GM12872 (cell line): ENCODE data around the gene OR52B2.

Experiments
- CTCF ChIP-seq: IDR thresholded peaks from 3 replicates; pipeline ENCODE4 v1.5.1; 2011; ENCODE audit warnings: low read depth, mild to moderate bottlenecking, low read length, moderate library complexity; ENCODE audit not compliant: insufficient read depth

OR52B2 gene

GRCh38 chr11:6206456-6207180 lies 36.5 kb upstream of the OR52B2 start:
- no peak for TF ChIP-seq CTCF

GRCh38 chr11:6205366-6205765 lies 35.2 kb upstream of the OR52B2 start, which contains the start of gene C11orf42:
Gene C11orf42 (plus strand): TSS chr11:6205557. CDS start chr11:6205616, 59 bp downstream.
- no peak for TF ChIP-seq CTCF

DNA sequence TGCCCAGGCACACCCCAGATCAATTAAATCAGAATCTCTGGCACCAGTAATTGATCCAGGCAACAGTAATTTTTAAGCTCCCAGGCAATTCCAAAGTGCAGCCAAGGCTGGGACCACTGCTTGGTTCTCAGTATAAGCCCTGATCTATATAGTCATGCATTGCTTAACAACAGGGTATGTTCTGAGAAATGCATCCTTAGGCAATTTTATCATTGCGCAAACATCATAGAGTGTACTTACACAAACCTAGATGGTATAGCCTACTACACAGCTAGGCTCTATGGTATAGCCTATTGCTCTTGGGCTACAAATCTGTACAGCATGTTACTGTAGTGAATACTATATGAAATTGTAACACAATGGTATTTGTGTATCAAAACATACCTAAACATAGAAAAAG lies 34.6 kb upstream of the OR52B2 start:
- TF ChIP-seq CTCF, result no peak

GRCh38 chr11:6203327-6203726 lies 33.2 kb upstream of the OR52B2 start:
- no peak for TF ChIP-seq CTCF

DNA sequence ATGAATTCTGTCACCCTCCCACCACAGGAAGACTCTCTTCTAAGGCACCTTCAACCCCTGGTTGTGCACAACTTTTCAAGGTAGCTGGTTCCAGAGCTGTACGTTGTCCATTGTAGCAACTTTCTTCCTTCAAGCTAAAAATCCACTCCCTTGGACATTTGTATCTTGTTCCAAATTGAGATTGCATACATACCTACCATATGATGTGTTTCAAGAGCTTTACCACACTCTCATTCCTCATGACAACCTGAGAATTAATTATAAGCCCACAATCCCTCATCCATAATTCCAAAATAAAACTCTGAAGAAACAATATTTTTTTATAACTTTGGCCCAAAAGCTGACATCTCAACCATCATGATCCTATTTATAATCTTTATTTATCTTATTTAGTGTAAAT lies 31.9 kb upstream of the OR52B2 start:
- no peak for TF ChIP-seq CTCF

DNA sequence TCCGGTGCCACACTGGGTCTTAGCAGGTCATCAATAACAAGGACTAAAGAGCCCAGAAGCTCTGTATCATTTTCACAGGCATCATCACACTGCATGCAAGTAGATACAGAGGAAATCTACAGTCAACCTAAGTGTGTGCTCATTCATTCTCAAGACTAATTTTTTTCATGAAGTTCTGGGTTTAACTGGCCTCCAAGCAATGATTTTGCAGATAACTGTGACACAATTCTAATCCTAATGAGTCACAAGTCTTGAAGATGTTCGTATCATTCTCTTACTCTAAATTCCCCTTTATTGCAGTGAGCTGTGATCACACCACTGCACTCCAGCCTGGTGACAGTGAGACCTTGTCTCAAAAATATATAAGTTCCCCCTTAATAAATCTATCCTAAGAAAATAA lies 31.4 kb upstream of the OR52B2 start:
- TF ChIP-seq CTCF, result no peak

DNA sequence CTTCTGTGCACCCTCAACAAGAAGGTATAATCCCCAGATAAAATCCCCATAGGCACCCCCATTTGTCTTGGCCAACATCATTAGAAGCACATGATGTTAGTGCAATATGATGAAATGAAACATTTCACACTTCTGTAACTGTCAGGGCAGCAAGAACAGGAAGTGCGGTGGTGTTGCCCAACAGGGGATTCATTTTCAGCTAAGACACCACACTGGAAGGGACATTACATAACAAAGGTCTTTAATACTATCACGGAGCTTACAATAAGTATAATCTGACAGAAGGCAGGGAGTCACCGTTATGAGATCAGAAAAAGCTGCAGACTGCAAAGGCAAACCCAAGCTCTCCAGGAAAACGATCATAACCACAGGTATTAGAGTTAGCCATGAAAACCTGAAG lies 30.8 kb upstream of the OR52B2 start:
- no peak for TF ChIP-seq CTCF
